ENCODE data around the gene SEMA6B. TPM values are rescaled to one million over a fixed set of nuclear protein-coding genes. Genes with fewer than 3 reads are reported as not detected.
A peak's percentile ranks its signal among the peaks of the same experiment; 100 is the strongest.

SEMA6B gene
- total and polyA plus RNA-seq, 2 of the 8 experiments (the other 6 are each of a cell fraction or from before 2014, with no cell fraction given) = 31.3 to 54.4 TPM

GRCh38 chr19:4519172-4519496 lies 40.4 kb downstream of the SEMA6B start:
- Histone ChIP-seq H2BK20ac (ENCODE audit: low read length) (0 out of 2 replicates have a peak overlapping the region, but pooled peaks have one; percentile 8), H4K20me1 (replicated peaks in 1 of 2; ENCODE audit: control insufficient read depth in 1 of 2, insufficient read depth in 2 of 2, low read length in 2 of 2) (no peaks in the 10 kb centered on the region), H3K9ac (replicated peaks in 1 of 4; ENCODE audit: extremely low read depth in 1 of 4, low read depth in 3 of 4, low read length in 3 of 4) (no peak overlapping the region), H4K5ac (ENCODE audit: insufficient read length, low read depth, low read length) (no peak overlapping the region), H4K91ac (replicated peaks; ENCODE audit: insufficient read length, low read length) (no peak overlapping the region), H2BK15ac (ENCODE audit: low read length) (peak overlapping the region; percentile 53; the same call in 1 of the 2 replicates), H2AFZ (ENCODE audit: low read length) (no peak overlapping the region), H3K4ac (replicated peaks; ENCODE audit: insufficient read length, low read depth, low read length) (no peak overlapping the region), H3K14ac (ENCODE audit: insufficient read length) (no peak overlapping the region), H3K4me3 (ENCODE audit: extremely low read depth in 1 of 4, insufficient read depth in 2 of 4, low read depth in 3 of 4, low read length in 4 of 4) (no peak overlapping the region), H4K8ac (ENCODE audit: extremely low read depth, insufficient read depth, low read length) (0 out of 2 replicates have a peak overlapping the region, but pooled peaks have one; percentile 85), H3K27ac (ENCODE audit: low read depth, low read length) (no peak overlapping the region), H3K56ac (replicated peaks; ENCODE audit: insufficient read length, low read depth, low read length) (no peak overlapping the region), H3K27me3 (replicated peaks in 1 of 4; ENCODE audit: control insufficient read depth in 3 of 4, extremely low read depth in 1 of 4, insufficient read depth in 3 of 4, low read length in 3 of 4) (peaks cover 0 to 22% (median 15%) of the 10 kb centered on the region in 4 experiments; a peak in 5 of 7 replicates), H3K36me3 (ENCODE audit: control insufficient read depth in 2 of 4, insufficient read depth in 4 of 4, low read length in 3 of 4) (no peaks in the 10 kb centered on the region), H3K23ac (ENCODE audit: insufficient read length) (no peak overlapping the region), H2BK120ac (replicated peaks; ENCODE audit: low read depth, low read length) (no peak overlapping the region), H3K23me2 (ENCODE audit: low read depth, low read length) (no peaks in the 10 kb centered on the region), H2BK12ac (ENCODE audit: low read depth, low read length) (0 out of 2 replicates have a peak overlapping the region, but pooled peaks have one; percentile 9), H3K9me3 (ENCODE audit: insufficient read depth in 2 of 2, low read depth in 1 of 2, low read length in 1 of 2) (no peaks in the 10 kb centered on the region), H2BK5ac (ENCODE audit: low read depth, low read length) (no peak overlapping the region), H2AK5ac (ENCODE audit: low read depth, low read length) (no peak overlapping the region), H3K4me2 (ENCODE audit: insufficient read depth in 1 of 2, low read depth in 2 of 2, low read length in 2 of 2) (no peak overlapping the region), H3K4me1 (replicated peaks in 1 of 4; ENCODE audit: control insufficient read depth in 3 of 4, insufficient read depth in 4 of 4, low read length in 3 of 4) (peaks cover 0 to 3% (median under 1%) of the 10 kb centered on the region in 4 experiments; a peak in 4 of 7 replicates), H3K79me2 (ENCODE audit: control insufficient read depth in 1 of 2, insufficient read depth in 2 of 2, low read length in 2 of 2) (no peaks in the 10 kb centered on the region), H3K18ac (ENCODE audit: extremely low read depth, low read length) (no peak overlapping the region), H3K79me1 (ENCODE audit: low read depth, low read length) (no peaks in the 10 kb centered on the region)
- DNase-seq (ENCODE audit: low read depth in 1 of 2, low spot score in 2 of 2) (no peak), FAIRE-seq (no peak)
- 93% methylated on average over 6 of the region's 6 CpGs; no CpG with 5 or more reads in 1 of the 2 experiments for WGBS, 2 experiments (ENCODE audit: extremely low coverage in 1 of 2, insufficient coverage in 1 of 2, insufficient read length in 1 of 2, insufficient replicate concordance in 2 of 2, low coverage in 1 of 2, low lambda C conversion rate in 2 of 2, missing lambda C conversion rate in 1 of 2)
- POLR2A ChIA-PET (ENCODE audit: partially characterized antibody) = interaction anchor here (1.2 to 3.8 kb wide), 5 partner anchors 11 to 114 kb away, joined by 3 to 27 read pairs (median 4); partner anchors contain the start of gene PLIN5
- CTCF ChIA-PET (ENCODE audit: partially characterized antibody) = interaction anchor here (8.9 kb wide), 1 partner anchor 18 kb away, joined by 174 read pairs; the partner anchor contains the start of genes LRG1 and PLIN5
- TF ChIP-seq ATF2 (IDR thresholded peaks at IDR 0.05; ENCODE audit: low read length) (no peak), MAFK (IDR thresholded peaks at IDR 0.05; ENCODE audit: low read depth, low read length) (no peak), RFX5 (IDR thresholded peaks at IDR 0.05; ENCODE audit: borderline replicate concordance, low read depth, low read length) (no peak)

Data from H1 (cell line).